Fibroblast of the aortic adventitia (primary cell): ENCODE data around the gene MS4A2. TPM values are rescaled to one million over a fixed set of nuclear protein-coding genes. Genes with fewer than 3 reads are reported as not detected.
"Not testable (repeated sequence)": the region's sequence is repeated elsewhere in the genome, so short reads cannot be mapped to it uniquely, and the experiment has no call there.

Experiments
- DNase-seq: peaks from one replicate; pipeline ENCODE4 v3.0.0-alpha.2; 2010; ENCODE audit warnings: low read depth
- H3K4me3 ChIP-seq: 2 replicates; pipeline ENCODE4 v1.5.1; 2011; ENCODE audit warnings: low read depth, mild to moderate bottlenecking, control low read depth, low read length, moderate library complexity
- CTCF ChIP-seq: IDR thresholded peaks from 2 replicates; pipeline ENCODE4 v1.5.1; 2011; ENCODE audit warnings: mild to moderate bottlenecking, low read length, control low read depth, inconsistent platforms; ENCODE audit not compliant: insufficient read depth
- total RNA-seq: library from RNA; depleted of rRNA; stranded (reverse); fragments of >200 nt; gene quantifications from 2 replicates; pipeline ENCODE4 v1.2.3, GENCODE V29; 2012; ENCODE audit warnings: low replicate concordance

MS4A2 gene
- total RNA-seq, 1 donor: not detected

DNA sequence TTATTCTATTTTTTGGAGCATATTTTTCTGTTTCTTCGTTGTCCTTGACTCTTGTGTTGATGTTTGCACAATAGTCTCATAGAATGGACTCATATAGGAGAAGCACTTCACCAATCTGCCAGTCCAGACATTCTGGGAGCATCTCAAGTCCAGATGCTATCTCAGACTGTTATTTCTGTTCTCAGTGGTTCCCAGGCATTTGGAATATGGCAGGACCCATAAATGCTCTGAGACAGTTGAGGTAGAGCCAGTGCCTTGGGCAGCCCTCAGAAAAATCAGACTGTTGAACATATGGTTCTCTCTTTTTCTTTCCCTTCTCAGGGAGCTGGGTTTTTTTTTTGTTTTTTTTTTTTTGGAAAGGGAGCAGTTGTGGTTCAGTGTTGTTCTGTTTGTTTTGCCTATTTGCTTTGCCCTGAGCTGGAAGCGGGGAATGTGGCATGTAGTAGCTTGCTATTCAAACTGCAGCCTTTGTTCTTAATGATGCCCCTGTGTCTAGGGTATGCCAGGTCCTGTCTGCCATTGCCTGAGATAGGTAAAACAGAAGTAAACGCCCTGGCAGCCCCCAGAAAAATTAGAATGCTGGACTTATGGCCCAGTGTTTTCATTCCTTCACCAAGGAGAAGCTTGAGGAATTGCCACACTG lies 3.7 kb upstream of the MS4A2 start:
- H3K4me3 ChIP-seq: no peak overlapping the region
- DNase-seq: no peak
- no peak for TF ChIP-seq CTCF

DNA sequence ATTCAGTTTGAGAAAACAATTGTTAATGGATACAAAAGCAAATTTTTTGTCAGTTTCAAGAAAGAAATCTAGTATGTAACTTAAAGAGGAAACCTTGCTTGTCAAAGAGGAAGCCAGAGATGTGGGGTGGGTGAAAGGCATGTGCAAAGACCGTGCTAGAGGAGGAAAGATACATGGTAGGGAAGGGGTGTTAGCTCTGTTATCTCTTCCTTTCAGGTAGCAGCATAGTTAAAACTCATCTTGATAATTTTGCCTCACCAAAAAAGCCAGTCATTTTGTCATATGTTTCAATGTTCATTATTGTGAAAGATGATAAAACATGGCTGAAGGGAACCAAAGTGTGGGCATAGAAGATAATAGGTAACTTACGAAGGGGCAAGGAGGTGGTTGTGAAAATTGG lies 2.6 kb upstream of the MS4A2 start:
- TF ChIP-seq CTCF: no peak
- no peak for DNase-seq
- H3K4me3 ChIP-seq: no peak overlapping the region

DNA sequence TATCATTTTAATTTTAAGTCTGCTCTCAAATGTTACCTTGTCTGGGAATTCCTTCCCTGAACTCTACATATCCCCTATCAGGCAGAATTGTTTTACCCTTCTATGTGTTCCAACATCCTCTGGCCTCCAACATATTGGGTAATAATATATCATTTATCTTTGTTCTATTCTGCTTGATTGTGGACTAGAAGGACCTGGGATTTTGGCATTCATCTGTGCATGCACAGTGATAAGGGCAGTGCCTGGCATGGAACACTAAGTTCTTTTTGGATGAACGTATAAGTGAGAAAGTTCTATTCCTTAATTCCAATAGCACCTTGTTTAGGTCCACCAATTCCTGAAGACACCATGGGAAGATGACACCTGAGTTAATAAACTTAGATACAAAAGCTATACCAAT lies 1.2 kb upstream of the MS4A2 start:
- no peak overlapping the region for H3K4me3 ChIP-seq
- no peak for TF ChIP-seq CTCF
- DNase-seq: no peak

DNA sequence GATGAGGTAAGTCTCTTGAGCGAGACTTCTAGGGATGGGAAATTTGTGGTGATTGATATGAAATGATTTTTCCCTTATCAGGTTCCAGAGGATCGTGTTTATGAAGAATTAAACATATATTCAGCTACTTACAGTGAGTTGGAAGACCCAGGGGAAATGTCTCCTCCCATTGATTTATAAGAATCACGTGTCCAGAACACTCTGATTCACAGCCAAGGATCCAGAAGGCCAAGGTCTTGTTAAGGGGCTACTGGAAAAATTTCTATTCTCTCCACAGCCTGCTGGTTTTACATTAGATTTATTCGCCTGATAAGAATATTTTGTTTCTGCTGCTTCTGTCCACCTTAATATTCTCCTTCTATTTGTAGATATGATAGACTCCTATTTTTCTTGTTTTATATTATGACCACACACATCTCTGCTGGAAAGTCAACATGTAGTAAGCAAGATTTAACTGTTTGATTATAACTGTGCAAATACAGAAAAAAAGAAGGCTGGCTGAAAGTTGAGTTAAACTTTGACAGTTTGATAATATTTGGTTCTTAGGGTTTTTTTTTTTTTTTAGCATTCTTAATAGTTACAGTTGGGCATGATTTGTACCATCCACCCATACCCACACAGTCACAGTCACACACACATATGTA lies 7.1 kb downstream of the MS4A2 start:
- no peak overlapping the region for H3K4me3 ChIP-seq
- DNase-seq: no peak
- no peak for TF ChIP-seq CTCF

DNA sequence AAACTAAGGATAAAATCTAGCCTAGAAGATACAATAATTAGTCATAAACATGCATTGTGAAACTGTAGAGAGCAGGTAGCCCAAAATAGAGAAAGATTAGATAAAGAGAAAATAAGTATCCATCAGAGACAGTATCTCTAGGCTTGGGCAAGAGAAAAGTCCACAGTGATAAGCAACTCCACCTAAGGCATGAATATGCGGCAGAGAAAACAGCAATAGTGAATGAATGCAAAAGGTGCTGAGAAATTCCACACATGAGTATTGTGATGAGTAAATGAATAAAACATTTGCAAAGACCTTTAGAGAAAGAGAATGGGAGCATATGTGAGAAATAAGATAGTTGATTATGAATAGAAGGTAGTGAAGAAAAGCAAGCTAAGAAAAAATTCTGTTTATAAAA lies 8.7 kb downstream of the MS4A2 start:
- no peak for DNase-seq
- TF ChIP-seq CTCF: no peak
- H3K4me3 ChIP-seq: no peak overlapping the region

GRCh38 chr11:60098508-60098907 lies 10.0 kb downstream of the MS4A2 start:
- no peak for DNase-seq
- H3K4me3 ChIP-seq: no peak overlapping the region
- TF ChIP-seq CTCF: no peak

- H3K4me3 ChIP-seq: no peak overlapping the region
- no peak for TF ChIP-seq CTCF
Observed at GRCh38 chr11:60100516-60100915, 12.1 kb downstream of the MS4A2 start.

GRCh38 chr11:60101368-60101767 lies 12.9 kb downstream of the MS4A2 start:
- DNase-seq: not testable (repeated sequence)

More at GRCh38 chr11:60100516-60100915, 12.1 kb downstream of the MS4A2 start:
- no peak for DNase-seq

DNA sequence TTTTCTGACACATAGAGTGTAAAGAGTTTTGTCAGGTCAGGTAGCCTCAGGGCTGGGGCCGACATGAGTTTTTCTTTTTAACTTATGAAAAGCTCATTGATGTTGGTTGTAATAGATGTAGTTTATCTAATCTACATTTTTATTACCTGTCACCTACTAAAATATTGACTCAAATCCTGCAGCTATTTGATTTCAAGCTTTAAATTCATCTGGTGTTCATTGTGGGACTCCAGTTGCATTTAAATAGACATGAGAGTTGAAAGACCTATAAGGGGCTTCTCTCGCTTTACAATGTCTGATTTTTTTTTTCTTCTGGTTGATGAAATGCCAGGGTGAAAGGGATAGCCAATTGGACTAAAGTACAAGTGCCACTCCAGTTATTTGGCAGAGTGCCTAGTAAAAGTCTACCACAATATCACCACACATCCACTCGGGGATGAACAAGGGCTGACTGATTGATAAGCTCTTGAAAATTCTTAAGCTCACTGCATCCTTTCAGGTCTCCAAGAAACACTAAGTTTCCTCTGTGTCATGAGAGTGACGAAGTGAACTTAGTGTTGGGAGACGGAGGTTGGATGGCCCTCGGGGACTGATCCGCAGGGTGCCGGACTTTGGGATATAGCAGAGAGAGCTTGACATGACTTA lies 16.1 kb downstream of the MS4A2 start:
- not testable (repeated sequence) for H3K4me3 ChIP-seq, DNase-seq

More at GRCh38 chr11:60101368-60101767, 12.9 kb downstream of the MS4A2 start:
- H3K4me3 ChIP-seq: not testable (repeated sequence)
